HCT116 (cell line): ENCODE measurements around the gene TMEM141. TPM values are rescaled to one million over a fixed set of nuclear protein-coding genes. Genes with fewer than 3 reads are reported as not detected.
"Not testable (repeated sequence)": the region's sequence is repeated elsewhere in the genome, so short reads cannot be mapped to it uniquely, and the experiment has no call there.

Experiments used
- ATAC-seq: fragments of 200-7000 bp; cut with Tn5 transposase; 2 replicates; pipeline ENCODE4 v1.9.1; 2020; ENCODE audit warnings: mild to moderate bottlenecking, moderate library complexity
- BruUV-seq: library from RNA; stranded (reverse); fragments of 400-500 nt; replicated peaks from 2 replicates; lab custom pipeline; 2021; lab: Mats Ljungman, UMichigan
- CTCF ChIA-PET: fragments of 300-600 bp; sonication (Branson Sonifier 250); formaldehyde crosslinking; loops from one replicate; lab custom pipeline; 2021; ENCODE audit warnings: antibody characterized with exemption; lab: Charles Lee
- POLR2A ChIA-PET: fragments of 300-600, 350-600 bp; sonication (Branson Sonifier 250); formaldehyde crosslinking; loops from one replicate; lab custom pipeline; 2021; ENCODE audit warnings: antibody characterized with exemption; lab: Charles Lee
- RAD21 ChIA-PET, 2 experiments: fragments of 300-600 bp; sonication (Branson Sonifier 250); formaldehyde crosslinking; loops; one replicate each; lab custom pipeline; 2023; ENCODE audit warnings: low total read pairs in 2 of 2; ENCODE audit not compliant: uncharacterized antibody in 2 of 2, unreplicated experiment in 2 of 2, low non-redundant PET in 1 of 2; lab: Charles Lee
- DNase-seq: peaks from one replicate; pipeline ENCODE4 v3.0.0-alpha.2; 2010; ENCODE audit warnings: low read depth, low spot score
- H2AFZ ChIP-seq: fragments of 200-600 bp; shearing (Covaris generic), sonication (generic); 2 replicates; pipeline ENCODE4 v1.6.1; 2017; ENCODE audit warnings: low read depth, mixed run types, mixed read lengths, antibody characterized with exemption, low read length; ENCODE audit not compliant: poor library complexity, severe bottlenecking
- H3K27ac ChIP-seq: 2 replicates; pipeline ENCODE4 v1.5.1; 2012; ENCODE audit warnings: low read depth, low read length
- H3K27me3 ChIP-seq: fragments of 200-600 bp; sonication (generic); 2 replicates; pipeline ENCODE4 v1.6.1; 2016; ENCODE audit warnings: mixed run types, low read length, mixed read lengths; ENCODE audit not compliant: insufficient read depth
- H3K36me3 ChIP-seq, 2 experiments: fragments of 200-500 bp in 1 of 2; fragments of 200-600 bp in 1 of 2; sonication (Bioruptor generic) in 1 of 2; sonication (generic) in 1 of 2; 2 replicates each; pipeline versions ENCODE4 v1.5.1 to v1.6.1; 2014 to 2016; ENCODE audit warnings: low read length in 2 of 2, inconsistent platforms in 1 of 2, mixed read lengths in 1 of 2, mixed run types in 1 of 2; ENCODE audit not compliant: insufficient read depth in 2 of 2, control insufficient read depth in 1 of 2
- H3K4me1 ChIP-seq, 2 experiments: fragments of 200-600 bp in 1 of 2; sonication (generic) in 1 of 2; 2 replicates each; pipeline versions ENCODE4 v1.5.1 to v1.6.1; 2012 to 2017; ENCODE audit warnings: low read length in 2 of 2, inconsistent platforms in 1 of 2, mild to moderate bottlenecking in 1 of 2, mixed read lengths in 1 of 2, mixed run types in 1 of 2, moderate library complexity in 1 of 2; ENCODE audit not compliant: insufficient read depth in 2 of 2, control insufficient read depth in 1 of 2
- H3K4me2 ChIP-seq: fragments of 200-600 bp; sonication (generic); 2 replicates; pipeline ENCODE4 v1.6.1; 2017; ENCODE audit warnings: mixed run types, low read length, mixed read lengths
- H3K4me3 ChIP-seq, 2 experiments: fragments of 200-600 bp in 1 of 2; sonication (generic) in 1 of 2; replicated peaks in 1 of 2; 2 replicates each; pipeline ENCODE4 v1.5.1; 2011 to 2016; ENCODE audit warnings: low read length in 2 of 2, control low read depth in 1 of 2, low read depth in 1 of 2, mild to moderate bottlenecking in 1 of 2, mixed read lengths in 1 of 2, mixed run types in 1 of 2
- H3K79me2 ChIP-seq: fragments of 200-600 bp; sonication (generic); 2 replicates; pipeline ENCODE4 v1.6.1; 2017; ENCODE audit warnings: mild to moderate bottlenecking, mixed run types, low read length, moderate library complexity, mixed read lengths; ENCODE audit not compliant: insufficient read depth
- H3K9ac ChIP-seq: fragments of 200-600 bp; sonication (generic); 2 replicates; pipeline ENCODE4 v1.6.1; 2016; ENCODE audit warnings: low read length, mixed read lengths
- H3K9me2 ChIP-seq: fragments of 200-600 bp; sonication (generic), shearing (Covaris generic); 2 replicates; pipeline ENCODE4 v1.6.1; 2017; ENCODE audit warnings: mixed run types, mild to moderate bottlenecking, moderate library complexity; ENCODE audit not compliant: insufficient read depth
- H3K9me3 ChIP-seq, 2 experiments: fragments of 200-500 bp in 1 of 2; fragments of 200-600 bp in 1 of 2; sonication (Bioruptor generic) in 1 of 2; sonication (generic) in 1 of 2; 2 replicates each; pipeline ENCODE4 v1.6.1; 2014 to 2017; ENCODE audit warnings: low read length in 2 of 2, mixed read lengths in 2 of 2, inconsistent platforms in 1 of 2, low read depth in 1 of 2, mild to moderate bottlenecking in 1 of 2, mixed run types in 1 of 2, moderate library complexity in 1 of 2; ENCODE audit not compliant: control insufficient read depth in 1 of 2, insufficient read depth in 1 of 2
- H4K20me1 ChIP-seq: fragments of 200-600 bp; sonication (generic), shearing (Covaris generic); 2 replicates; pipeline ENCODE4 v1.6.1; 2017; ENCODE audit warnings: mixed run types, mild to moderate bottlenecking, moderate library complexity; ENCODE audit not compliant: insufficient read depth
- ATF3 ChIP-seq: IDR thresholded peaks from 2 replicates; pipeline ENCODE4 v1.6.1; 2012
- CBX3 ChIP-seq: IDR thresholded peaks from 2 replicates; pipeline ENCODE4 v1.6.1; 2012; ENCODE audit warnings: low read depth
- CEBPB ChIP-seq: IDR thresholded peaks from 2 replicates; pipeline ENCODE4 v1.6.1; 2012; ENCODE audit warnings: low read depth
- EGR1 ChIP-seq: IDR thresholded peaks from 2 replicates; pipeline ENCODE4 v1.6.1; 2012; ENCODE audit warnings: low read depth
- ELF1 ChIP-seq: IDR thresholded peaks from 2 replicates; pipeline ENCODE4 v1.6.1; 2012; ENCODE audit warnings: low read depth, borderline replicate concordance
- FOSL1 ChIP-seq: IDR thresholded peaks from 2 replicates; pipeline ENCODE4 v1.6.1; 2012; ENCODE audit warnings: low read depth
- JUND ChIP-seq: IDR thresholded peaks from 2 replicates; pipeline ENCODE4 v1.6.1; 2012
- MAX ChIP-seq: IDR thresholded peaks from 2 replicates; pipeline ENCODE4 v1.6.1; 2012
- REST ChIP-seq: IDR thresholded peaks from 2 replicates; pipeline ENCODE4 v1.6.1; 2012; ENCODE audit warnings: low read depth
- SIN3A ChIP-seq: IDR thresholded peaks from 2 replicates; pipeline ENCODE4 v1.6.1; 2012; ENCODE audit warnings: low read depth
- SRF ChIP-seq: IDR thresholded peaks from 2 replicates; pipeline ENCODE4 v1.6.1; 2012; ENCODE audit warnings: low read depth
- TCF7L2 ChIP-seq: IDR thresholded peaks from 2 replicates; pipeline ENCODE4 v1.7.0; 2011; ENCODE audit warnings: borderline replicate concordance, inconsistent platforms; ENCODE audit not compliant: insufficient read depth, insufficient read length; ENCODE audit errors: extremely low read depth
- YY1 ChIP-seq: IDR thresholded peaks from 2 replicates; pipeline ENCODE4 v1.6.1; 2011; ENCODE audit warnings: low read length, low read depth, moderate library complexity, mild to moderate bottlenecking; ENCODE audit not compliant: insufficient replicate concordance; ENCODE audit errors: extremely low read depth
- ZFX ChIP-seq: fragments of 450-650 bp; IDR thresholded peaks from 2 replicates; pipeline ENCODE4 v1.6.1; 2017
- ZNF274 ChIP-seq: fragments of 200-500 bp; sonication (Bioruptor generic); IDR thresholded peaks from 2 replicates; pipeline ENCODE4 v1.6.1; 2014; ENCODE audit warnings: mild to moderate bottlenecking, low read depth, low read length, inconsistent platforms
- intact Hi-C: fragments of 100-400 bp; cut with micrococcal nuclease; formaldehyde crosslinking; loops from 2 replicates; pipeline ENCODE4 v1.10.0; 2022
- total RNA-seq: library from RNA; stranded (reverse); gene quantifications from one replicate; pipeline ENCODE4 v1.2.1, GENCODE V29; 2021; ENCODE audit not compliant: unreplicated experiment

The TMEM141 gene
- total RNA-seq, 1 experiment from 2014 or later: 73.6 TPM

GRCh38 chr9:136796238-136796774 is 5.2 kb downstream of the TMEM141 start, which contains the start of gene CCDC183:
CCDC183 (plus strand) TSS chr9:136796338; CDS start chr9:136796398, 60 bp downstream.
- no peak within 1 kb of the TSS for H3K9ac ChIP-seq
- H3K36me3 ChIP-seq: no peaks in the 10 kb centered on the region; a peak in 1 of 4 replicates
- ChIA-PET POLR2A (no interaction called here), RAD21 (no interaction called here), CTCF (no interaction called here)
- DNase-seq (no peak), ATAC-seq (no peak)
- peaks cover 12% of the 10 kb centered on the region; the same call in 1 of the 2 replicates for H3K79me2 ChIP-seq
- H3K4me3 ChIP-seq: no peak within 1 kb of the TSS
- intact Hi-C loops: no loop called here
- H3K4me2 ChIP-seq: no peak within 1 kb of the TSS
- TF ChIP-seq ZFX (no peak), TCF7L2 (no peak), ELF1 (no peak), CEBPB (no peak), FOSL1 (no peak), REST (no peak), ZNF274 (no peak), MAX (no peak), ATF3 (no peak), JUND (no peak), CBX3 (no peak), SIN3A (no peak), YY1 (no peak), EGR1 (no peak), SRF (no peak)
- H2AFZ ChIP-seq: no peak within 1 kb of the TSS
- H3K27ac ChIP-seq: no peak within 1 kb of the TSS
- H3K9me3 ChIP-seq: no peaks in the 10 kb centered on the region
- H4K20me1 ChIP-seq: no peaks in the 10 kb centered on the region
- H3K9me2 ChIP-seq: no peaks in the 10 kb centered on the region
- no peaks in the 10 kb centered on the region for H3K27me3 ChIP-seq
- BruUV-seq: no TSS peak
- peaks cover 17 to 43% of the 10 kb centered on the region in 2 experiments for H3K4me1 ChIP-seq

- CTCF ChIA-PET, H3K9ac ChIP-seq, intact Hi-C loops, POLR2A ChIA-PET, BruUV-seq, H3K36me3 ChIP-seq, H3K27ac ChIP-seq, DNase-seq, H3K27me3 ChIP-seq, RAD21 ChIA-PET, H3K9me2 ChIP-seq, ATAC-seq, H2AFZ ChIP-seq, H4K20me1 ChIP-seq, H3K9me3 ChIP-seq, H3K4me2 ChIP-seq, H3K4me3 ChIP-seq: not testable (repeated sequence)
- peaks cover 23 to 43% of the 10 kb centered on the region in 2 experiments for H3K4me1 ChIP-seq
- H3K79me2 ChIP-seq: peaks cover 12% of the 10 kb centered on the region; the same call in 1 of the 2 replicates
Measured at GRCh38 chr9:136796775-136797347, 5.7 kb downstream of the TMEM141 start.
